Gastrocnemius medialis (tissue), 4 donors: ENCODE results near the gene F8. TPM values are rescaled to one million over a fixed set of nuclear protein-coding genes. Genes with fewer than 3 reads are reported as not detected.
"Not testable (repeated sequence)": the region's sequence is repeated elsewhere in the genome, so short reads cannot be mapped to it uniquely, and the experiment has no call there.

Source experiments
- ATAC-seq, 2 donors: fragments of 150-250 bp; one replicate each; pipeline ENCODE4 v1.9.1; 2016
- DNase-seq, 2 donors: peaks; one replicate each; pipeline ENCODE4 v3.0.0-alpha.2; 2019
- H3K27ac ChIP-seq, 4 donors: fragments of 200-600 bp; sonication (generic); 1 replicate in 1 of 4; 2 replicates in 3 of 4; pipeline ENCODE4 v1.5.1; 2016 to 2018; ENCODE audit warnings: mild to moderate bottlenecking in 2 of 4, moderate library complexity in 1 of 4
- H3K27me3 ChIP-seq, 3 donors: fragments of 200-600 bp; sonication (generic) in 2 of 3; 1 replicate in 1 of 3; 2 replicates in 2 of 3; pipeline versions ENCODE4 v1.5.1 to v1.6.0; 2016 to 2019; ENCODE audit warnings: mild to moderate bottlenecking in 1 of 3, moderate library complexity in 1 of 3
- H3K36me3 ChIP-seq, 2 donors: fragments of 200-600 bp; sonication (generic) in 1 of 2; one replicate each; pipeline ENCODE4 v1.5.1; 2017 to 2018
- H3K4me1 ChIP-seq, 2 donors: fragments of 200-600 bp; sonication (generic) in 1 of 2; one replicate each; pipeline ENCODE4 v1.5.1; 2016 to 2017; ENCODE audit warnings: mild to moderate bottlenecking in 2 of 2
- H3K4me3 ChIP-seq, 4 donors: fragments of 200-600 bp; sonication (generic) in 3 of 4; 1 replicate in 1 of 4; 2 replicates in 3 of 4; pipeline ENCODE4 v1.5.1; 2016 to 2019; ENCODE audit warnings: mild to moderate bottlenecking in 2 of 4
- H3K9me3 ChIP-seq, 3 donors: fragments of 200-600 bp; sonication (generic) in 2 of 3; 1 replicate in 1 of 3; 2 replicates in 2 of 3; pipeline ENCODE4 v1.5.1; 2016 to 2019
- POLR2A ChIP-seq, 2 donors: fragments of 450-650 bp; IDR thresholded peaks; one replicate each; pipeline ENCODE4 v1.6.1; 2017; ENCODE audit warnings: antibody characterized with exemption in 2 of 2, mild to moderate bottlenecking in 2 of 2, moderate library complexity in 2 of 2
- in situ Hi-C, 4 donors: fragments of 200-750 bp; cut with MboI; loops; one replicate each; pipeline versions ENCODE4 v1.15.0 to v1.8.0; 2017; ENCODE audit warnings: low sequenced_read_pairs in 4 of 4
- intact Hi-C: fragments of 100-400 bp; cut with DNase I; formaldehyde crosslinking; loops from one replicate; pipeline ENCODE4 v1.15.1; 2023; ENCODE audit warnings: low total_unique reads
- total RNA-seq, 4 donors: library from RNA; depleted of rRNA; stranded (reverse); fragments of >200 nt; gene quantifications; one replicate each; pipeline versions ENCODE4 v1.1.0 to v1.2.3, GENCODE V29; 2016
- TF ChIP-seq, protein P1 (sequence below), 5 experiments: fragments of 450-650 bp in 3 of 5; fragments of 200-600 bp in 2 of 5; sonication (generic) in 2 of 5; IDR thresholded peaks in 4 of 5; conservative IDR thresholded peaks in 1 of 5; 1 replicate in 4 of 5; 2 replicates in 1 of 5; pipeline ENCODE4 v1.5.1; 2016 to 2019; ENCODE audit warnings: antibody characterized with exemption in 5 of 5, mild to moderate bottlenecking in 3 of 5, moderate library complexity in 3 of 5

F8 gene
- total RNA-seq, 4 donors from 2014 or later, result 23.3 to 33.7 (median 28.2) TPM

DNA sequence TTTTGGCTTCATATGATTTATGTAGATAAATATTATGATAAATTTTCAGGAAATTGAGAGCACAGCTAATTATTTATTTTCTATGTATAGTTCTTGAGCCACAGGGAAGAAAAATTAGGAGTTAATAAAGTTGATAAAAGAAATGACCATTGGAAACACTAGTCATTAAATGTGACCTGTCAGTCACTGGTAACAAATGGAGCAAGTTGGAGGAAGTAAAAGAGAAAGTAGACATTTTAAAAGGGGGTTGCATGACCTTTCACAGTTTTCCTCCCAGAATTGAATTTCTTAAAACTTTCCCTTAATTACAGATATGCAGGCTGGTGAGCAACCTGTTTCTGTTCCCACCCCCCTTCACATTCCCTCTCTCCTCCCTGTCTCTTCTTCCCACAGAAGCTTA lies 193.4 kb downstream of the F8 start:
- intact Hi-C loops, result no loop called here
- ATAC-seq (no peak), DNase-seq (no peak)
- no peak overlapping the region for H3K27ac ChIP-seq
- H3K36me3 ChIP-seq, result no peaks in the 10 kb centered on the region
- no peak for TF ChIP-seq POLR2A (IDR thresholded peaks at IDR 0.05)
- TF ChIP-seq, protein P1, sequence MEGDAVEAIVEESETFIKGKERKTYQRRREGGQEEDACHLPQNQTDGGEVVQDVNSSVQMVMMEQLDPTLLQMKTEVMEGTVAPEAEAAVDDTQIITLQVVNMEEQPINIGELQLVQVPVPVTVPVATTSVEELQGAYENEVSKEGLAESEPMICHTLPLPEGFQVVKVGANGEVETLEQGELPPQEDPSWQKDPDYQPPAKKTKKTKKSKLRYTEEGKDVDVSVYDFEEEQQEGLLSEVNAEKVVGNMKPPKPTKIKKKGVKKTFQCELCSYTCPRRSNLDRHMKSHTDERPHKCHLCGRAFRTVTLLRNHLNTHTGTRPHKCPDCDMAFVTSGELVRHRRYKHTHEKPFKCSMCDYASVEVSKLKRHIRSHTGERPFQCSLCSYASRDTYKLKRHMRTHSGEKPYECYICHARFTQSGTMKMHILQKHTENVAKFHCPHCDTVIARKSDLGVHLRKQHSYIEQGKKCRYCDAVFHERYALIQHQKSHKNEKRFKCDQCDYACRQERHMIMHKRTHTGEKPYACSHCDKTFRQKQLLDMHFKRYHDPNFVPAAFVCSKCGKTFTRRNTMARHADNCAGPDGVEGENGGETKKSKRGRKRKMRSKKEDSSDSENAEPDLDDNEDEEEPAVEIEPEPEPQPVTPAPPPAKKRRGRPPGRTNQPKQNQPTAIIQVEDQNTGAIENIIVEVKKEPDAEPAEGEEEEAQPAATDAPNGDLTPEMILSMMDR (IDR thresholded peaks at IDR 0.05 in 4 of 5, conservative IDR thresholded peaks at IDR 0.05 in 1 of 5), result no peak
- no peaks in the 10 kb centered on the region for H3K27me3 ChIP-seq
- H3K9me3 ChIP-seq, result no peaks in the 10 kb centered on the region
- H3K4me3 ChIP-seq, result no peak overlapping the region
- H3K4me1 ChIP-seq, result no peaks in the 10 kb centered on the region
- in situ Hi-C loops, result no loop called here

DNA sequence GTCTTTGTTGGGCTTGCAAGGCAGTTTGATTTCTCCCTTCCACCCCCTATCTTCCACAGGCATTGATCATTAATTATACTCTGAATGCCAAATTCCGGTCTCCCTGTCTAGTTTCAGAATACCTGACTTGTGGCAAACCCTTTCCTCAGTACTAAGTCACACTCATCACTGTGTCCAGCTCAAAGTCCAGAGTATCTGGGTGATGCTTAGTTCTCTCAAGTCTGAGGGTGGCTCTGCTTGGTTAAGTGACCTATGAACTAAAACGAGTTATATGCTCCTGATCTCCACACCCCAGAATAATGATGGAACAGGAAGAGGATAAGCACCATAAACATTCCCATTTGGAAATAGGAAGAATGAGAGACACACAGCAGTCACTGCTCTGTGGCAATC lies 194.5 kb downstream of the F8 start:
- TF ChIP-seq, protein P1 (IDR thresholded peaks at IDR 0.05 in 4 of 5, conservative IDR thresholded peaks at IDR 0.05 in 1 of 5), result no peak
- no peak for TF ChIP-seq POLR2A (IDR thresholded peaks at IDR 0.05)
- Histone ChIP-seq H3K27me3 (no peaks in the 10 kb centered on the region), H3K27ac (no peak overlapping the region), H3K9me3 (no peaks in the 10 kb centered on the region), H3K4me3 (no peak overlapping the region), H3K4me1 (no peaks in the 10 kb centered on the region), H3K36me3 (no peaks in the 10 kb centered on the region)
- in situ Hi-C loops (no loop called here), intact Hi-C loops (no loop called here)
- ATAC-seq (no peak), DNase-seq (no peak)

DNA sequence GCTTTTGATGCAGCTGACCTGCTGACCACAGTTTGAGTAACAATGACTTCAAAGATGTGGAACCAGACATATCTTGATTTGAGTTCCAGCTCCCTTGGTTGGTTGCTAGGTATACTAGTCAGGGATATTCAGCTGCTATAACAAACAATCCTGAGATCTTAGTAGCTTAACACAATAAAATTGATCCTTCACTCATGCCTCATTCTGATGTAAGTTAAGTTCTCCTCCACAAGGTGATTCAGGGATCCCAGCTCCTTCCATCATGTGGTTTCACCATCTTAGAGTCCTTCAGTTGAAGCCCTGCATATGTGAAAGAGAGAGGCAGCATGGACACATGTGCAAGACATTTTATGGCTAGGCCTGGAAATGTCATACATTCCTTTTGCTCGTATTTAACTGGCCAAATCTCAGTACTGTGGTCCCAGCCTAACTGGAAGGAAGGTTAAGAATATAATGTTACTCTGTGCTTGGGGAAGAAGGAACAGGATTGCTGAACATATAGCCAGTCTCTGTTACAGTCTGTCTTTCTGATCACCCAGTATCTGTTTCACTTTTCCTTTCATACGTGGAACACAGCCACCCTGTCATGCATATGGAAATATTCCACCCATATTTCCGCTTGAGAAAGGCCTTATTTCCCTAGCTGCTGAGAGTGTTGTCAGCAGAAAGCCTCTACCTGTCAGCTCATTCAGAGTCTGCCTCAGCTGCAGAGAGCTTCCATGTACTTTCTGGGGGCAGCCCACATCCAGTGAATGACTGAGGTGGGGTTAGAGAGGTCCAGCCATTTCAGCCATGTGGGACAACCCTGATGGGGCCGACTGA lies 195.1 kb downstream of the F8 start:
- Histone ChIP-seq H3K4me3 (no peak overlapping the region), H3K36me3 (no peaks in the 10 kb centered on the region), H3K27me3 (no peaks in the 10 kb centered on the region), H3K9me3 (no peaks in the 10 kb centered on the region), H3K27ac (no peak overlapping the region), H3K4me1 (no peaks in the 10 kb centered on the region)
- in situ Hi-C loops, result no loop called here
- DNase-seq, result no peak
- TF ChIP-seq POLR2A (IDR thresholded peaks at IDR 0.05), result no peak
- TF ChIP-seq, protein P1 (IDR thresholded peaks at IDR 0.05 in 4 of 5, conservative IDR thresholded peaks at IDR 0.05 in 1 of 5), result no peak
- intact Hi-C loops, result no loop called here
- ATAC-seq, result no peak

DNA sequence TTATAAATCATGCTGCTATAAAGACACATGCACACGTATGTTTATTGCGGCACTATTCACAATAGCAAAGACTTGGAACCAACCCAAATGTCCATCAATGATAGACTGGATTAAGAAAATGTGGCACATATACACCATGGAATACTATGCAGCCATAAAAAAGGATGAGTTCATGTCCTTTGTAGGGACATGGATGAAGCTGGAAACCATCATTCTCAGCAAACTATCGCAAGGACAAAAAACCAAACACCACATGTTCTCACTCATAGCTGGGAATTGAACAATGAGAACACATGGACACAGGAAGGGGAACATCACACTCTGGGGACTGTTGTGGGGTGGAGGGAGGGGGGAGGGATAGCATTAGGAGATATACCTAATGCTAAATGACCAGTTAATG lies 196.9 kb downstream of the F8 start:
- H3K4me1 ChIP-seq, H3K36me3 ChIP-seq, DNase-seq, H3K4me3 ChIP-seq, H3K27me3 ChIP-seq, H3K27ac ChIP-seq, in situ Hi-C loops, H3K9me3 ChIP-seq, intact Hi-C loops, ATAC-seq: not testable (repeated sequence)

DNA sequence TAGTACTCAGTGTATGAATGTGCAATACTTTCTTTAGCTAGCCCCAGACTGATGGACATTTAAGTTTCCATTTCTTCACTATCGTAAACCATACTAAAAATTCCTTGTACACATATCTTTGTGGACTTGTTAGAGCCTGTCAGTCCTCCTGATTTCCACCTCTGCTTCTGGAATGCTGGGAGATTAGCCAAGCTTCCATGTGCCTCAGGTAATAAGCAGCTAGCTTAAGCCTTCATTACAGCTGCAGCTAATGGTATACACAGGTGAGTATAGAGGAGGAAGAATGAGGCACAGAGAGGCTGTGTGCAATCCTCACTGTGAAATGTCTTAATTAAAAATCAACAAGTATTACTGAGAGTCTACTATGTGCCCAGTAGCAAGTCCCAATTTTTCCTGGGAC lies 197.9 kb downstream of the F8 start:
- intact Hi-C loops, result no loop called here
- H3K4me3 ChIP-seq, result no peak overlapping the region
- no peak overlapping the region for H3K27ac ChIP-seq
- in situ Hi-C loops, result no loop called here
- no peaks in the 10 kb centered on the region for H3K9me3 ChIP-seq
- H3K4me1 ChIP-seq, result no peaks in the 10 kb centered on the region
- TF ChIP-seq, protein P1 (IDR thresholded peaks at IDR 0.05 in 4 of 5, conservative IDR thresholded peaks at IDR 0.05 in 1 of 5), result no peak
- TF ChIP-seq POLR2A (IDR thresholded peaks at IDR 0.05), result no peak
- DNase-seq (no peak), ATAC-seq (no peak)
- no peaks in the 10 kb centered on the region for H3K27me3 ChIP-seq
- H3K36me3 ChIP-seq, result no peaks in the 10 kb centered on the region
